ENCODE data around the gene GAL3ST2.
"Not testable (repeated sequence)": the region's sequence is repeated elsewhere in the genome, so short reads cannot be mapped to it uniquely, and the experiment has no call there.

Gene GAL3ST2

DNA sequence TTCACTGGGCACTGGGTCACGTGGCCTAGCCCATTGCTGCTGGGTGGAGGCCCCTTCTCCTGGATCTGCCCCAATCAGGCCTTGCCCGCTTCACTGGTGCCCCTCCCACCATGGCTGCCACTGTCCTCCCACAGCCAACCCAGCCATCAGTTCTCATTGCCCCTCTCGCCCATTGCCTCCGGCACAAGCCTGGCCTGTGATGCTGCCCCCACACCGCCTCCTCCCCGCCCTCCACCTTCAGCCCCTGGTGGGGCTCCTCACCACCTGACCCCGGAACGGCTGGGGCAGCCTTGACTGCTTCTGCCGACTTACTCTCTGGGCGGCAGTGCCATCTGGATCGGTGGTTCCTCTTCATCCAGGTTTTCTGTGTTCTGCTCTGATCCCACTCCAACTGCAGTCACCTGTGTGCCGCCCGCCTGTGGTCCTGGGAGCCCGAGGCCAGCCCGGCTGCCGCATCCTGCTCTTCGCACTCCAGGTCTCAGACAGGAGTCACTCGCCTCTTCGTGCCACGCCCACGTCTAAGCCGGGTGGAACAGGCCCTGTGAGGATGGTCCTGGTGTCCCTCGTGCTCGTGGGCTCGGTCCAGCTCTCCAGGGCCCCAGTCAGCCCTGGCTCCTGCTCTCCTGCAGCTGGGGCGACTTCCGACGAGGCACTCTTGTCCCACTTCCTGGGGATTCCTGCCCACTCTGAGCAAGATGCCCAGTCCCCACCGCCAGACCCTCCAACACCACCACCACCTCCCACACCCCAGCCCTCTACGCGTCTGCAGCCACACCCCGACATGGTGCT lies 28.0 kb upstream of the GAL3ST2 start:
- no peak for DNase-seq

DNA sequence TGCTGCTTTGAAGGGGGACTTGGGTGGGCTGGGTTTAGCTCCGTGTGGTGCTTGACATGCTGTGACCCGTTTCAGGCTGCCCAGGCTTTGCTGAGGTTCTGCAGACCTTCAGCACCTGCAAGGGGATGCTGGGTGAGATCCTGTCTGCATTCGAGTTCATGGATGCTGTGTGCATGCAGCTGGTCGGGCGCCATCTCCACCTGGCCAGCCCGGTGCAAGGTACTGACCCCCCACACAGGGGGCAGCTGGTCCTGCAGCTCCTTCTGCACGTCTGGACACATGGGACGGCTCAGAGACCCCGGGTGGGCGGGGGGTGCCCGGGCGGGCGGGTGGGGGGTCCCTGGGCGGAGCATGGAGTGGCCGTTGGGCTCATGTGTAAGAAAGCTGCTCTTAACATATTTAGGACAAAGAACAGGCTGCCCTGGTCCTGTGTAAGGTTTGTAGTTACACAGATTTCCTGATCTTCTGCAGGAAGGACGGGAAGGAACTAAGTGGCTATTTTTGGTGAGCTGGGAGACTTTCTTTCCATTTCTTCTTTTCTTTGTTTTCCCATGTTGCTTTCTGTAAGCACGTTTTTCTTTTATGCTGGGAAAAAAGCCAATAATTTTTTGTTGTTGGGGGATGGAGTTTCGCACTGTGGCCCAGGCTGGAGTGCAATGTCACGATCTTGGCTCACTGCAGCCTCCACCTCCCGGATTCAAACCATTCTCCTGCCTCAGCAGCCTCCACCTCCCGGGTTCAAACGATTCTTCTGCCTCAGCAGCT lies 26.4 kb upstream of the GAL3ST2 start:
- DNase-seq: no peak

DNA sequence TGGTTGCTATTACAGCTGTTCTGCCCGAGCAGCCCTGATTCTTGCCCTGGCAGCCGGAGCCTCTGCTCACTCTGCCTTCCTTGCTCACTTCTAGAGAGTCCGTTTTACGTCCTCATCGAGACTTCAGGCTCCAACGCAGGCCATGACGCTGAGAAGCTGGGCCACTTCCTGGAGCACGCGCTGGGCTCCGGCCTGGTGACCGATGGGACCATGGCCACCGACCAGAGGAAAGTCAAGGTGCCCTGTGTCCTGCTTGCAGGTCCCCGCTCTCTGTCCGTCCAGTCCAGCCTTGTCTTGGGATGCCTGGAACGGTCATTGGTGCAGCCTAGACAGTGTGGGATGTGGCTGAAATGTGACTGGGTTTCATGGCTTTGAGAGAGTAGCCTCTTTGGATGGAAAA lies 25.5 kb upstream of the GAL3ST2 start:
- no peak for DNase-seq

DNA sequence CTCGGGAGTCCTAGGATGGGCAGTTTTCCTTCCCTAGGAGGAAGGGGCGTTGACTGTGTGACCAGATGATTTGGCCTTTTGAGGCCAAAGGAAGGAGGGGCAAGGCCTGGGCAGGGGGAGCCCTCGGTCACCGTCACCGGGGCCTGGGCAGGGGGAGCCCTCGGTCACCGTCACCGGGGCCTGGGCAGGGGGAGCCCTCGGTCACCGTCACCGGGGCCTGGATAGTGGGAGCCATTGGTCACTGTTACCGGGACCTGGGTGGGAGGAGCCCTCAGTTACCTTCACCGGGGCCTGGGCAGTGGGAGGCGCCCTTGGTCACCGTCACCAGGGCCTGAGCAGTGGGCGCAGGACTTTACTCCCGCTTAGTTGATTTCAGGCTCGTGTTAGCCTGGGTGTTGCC lies 24.8 kb upstream of the GAL3ST2 start:
- no peak for DNase-seq

DNA sequence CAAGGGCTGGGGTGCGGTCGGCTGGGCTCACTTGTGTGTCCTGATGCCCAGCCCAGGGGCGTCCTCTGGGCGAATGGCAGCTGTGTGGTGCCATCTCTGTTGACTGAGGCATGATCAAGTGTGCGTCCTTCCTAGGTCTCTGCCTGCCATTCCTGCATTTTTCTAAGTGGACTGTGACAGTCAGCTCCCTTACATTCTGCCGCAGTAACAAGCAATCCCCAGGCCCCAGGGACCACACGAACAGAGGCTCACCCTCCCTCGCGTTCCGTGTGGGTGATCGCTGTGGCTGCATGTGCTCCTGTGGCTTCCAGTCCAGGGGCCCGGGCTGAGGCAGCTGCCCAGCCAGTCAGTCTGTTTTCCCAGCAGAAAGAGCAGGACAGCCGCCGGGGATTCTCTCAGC lies 24.4 kb upstream of the GAL3ST2 start:
- no peak for DNase-seq

DNA sequence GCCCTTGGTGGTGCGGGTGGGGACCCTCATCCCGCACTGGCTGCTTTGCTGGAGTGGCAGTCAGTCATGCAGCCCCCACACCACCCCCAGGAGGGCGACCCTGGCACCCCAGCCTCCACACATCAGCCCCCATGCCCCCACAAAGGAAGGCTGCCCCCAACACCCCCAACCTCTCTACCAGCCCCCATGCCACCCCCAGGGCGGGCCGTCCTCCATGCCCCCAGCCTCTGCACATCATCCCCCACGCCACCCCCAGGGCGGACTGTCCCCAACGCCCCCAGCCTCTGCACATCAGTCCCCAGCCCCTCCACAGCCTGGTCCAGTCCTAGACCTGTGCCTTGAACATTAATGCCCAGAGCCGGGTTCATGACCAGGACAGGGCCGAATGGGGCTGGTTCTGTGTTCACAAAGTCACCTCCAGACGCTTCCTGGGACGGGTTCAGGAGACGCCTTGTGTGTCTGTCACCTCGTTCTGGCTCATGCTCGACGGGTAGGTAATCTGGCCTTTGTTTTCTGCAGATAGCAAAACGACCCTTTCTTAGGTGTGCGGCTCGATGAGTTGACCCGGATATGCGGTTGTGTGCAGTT lies 23.8 kb upstream of the GAL3ST2 start:
- DNase-seq: no peak

DNA sequence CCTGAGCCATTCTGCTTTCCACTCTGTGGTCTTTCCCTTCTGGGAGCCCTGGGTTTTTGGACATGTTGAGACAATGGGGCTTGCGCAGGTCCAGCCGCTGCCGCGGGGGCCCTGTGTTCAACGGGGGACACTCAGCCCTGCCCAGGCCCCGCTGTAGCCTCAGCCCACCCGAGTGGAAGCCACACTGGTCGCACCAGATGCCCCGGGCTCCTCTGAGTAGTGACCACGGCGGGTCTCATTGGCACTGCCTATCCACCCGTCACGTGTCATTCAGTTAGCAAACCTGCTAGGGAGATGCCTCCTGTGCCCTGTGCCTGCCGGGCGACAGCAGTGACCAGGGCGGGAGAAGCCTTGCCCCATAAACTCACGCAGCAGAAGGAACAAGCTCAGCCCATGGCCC lies 23.1 kb upstream of the GAL3ST2 start:
- DNase-seq: no peak

DNA sequence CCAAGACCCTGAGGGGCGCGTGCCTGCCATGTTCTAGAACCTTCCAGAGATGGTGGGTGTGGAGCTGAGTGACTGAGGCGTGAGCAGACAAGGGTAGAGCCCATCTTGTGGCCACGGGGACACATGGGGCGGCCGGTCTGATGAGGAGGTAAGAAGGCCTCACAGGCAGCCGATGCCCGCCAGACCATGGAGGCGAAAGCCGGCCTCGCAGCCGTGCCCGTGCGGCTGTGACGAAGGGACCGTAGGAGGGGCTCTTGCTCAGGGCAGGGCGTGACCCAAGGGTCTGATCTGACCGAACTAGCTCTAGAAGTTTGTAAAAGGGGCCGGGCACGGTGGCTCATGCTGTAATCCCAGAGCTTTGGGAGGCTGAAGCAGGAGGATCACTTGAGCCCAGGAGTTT lies 22.6 kb upstream of the GAL3ST2 start:
- no peak for DNase-seq

DNA sequence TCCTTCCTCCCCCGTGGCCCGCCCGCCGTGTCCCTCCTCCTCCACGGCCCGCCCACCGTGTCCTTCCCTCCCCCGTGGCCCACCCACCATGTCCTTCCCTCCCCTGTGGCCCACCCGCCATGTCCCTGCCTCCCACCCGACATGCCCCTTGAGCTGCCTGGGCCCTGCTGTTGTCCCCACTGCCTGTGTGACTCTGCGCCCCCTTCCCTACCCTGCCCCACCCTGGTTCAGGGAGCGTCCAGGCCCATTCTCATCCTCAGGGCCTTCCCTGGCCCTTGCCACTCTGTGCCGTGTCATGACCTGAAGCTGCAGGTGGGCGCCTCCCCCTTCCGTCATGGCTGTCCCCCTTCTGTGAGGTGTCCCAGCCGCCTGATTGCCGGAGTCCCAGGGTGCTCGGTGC lies 21.5 kb upstream of the GAL3ST2 start:
- no peak for DNase-seq

DNA sequence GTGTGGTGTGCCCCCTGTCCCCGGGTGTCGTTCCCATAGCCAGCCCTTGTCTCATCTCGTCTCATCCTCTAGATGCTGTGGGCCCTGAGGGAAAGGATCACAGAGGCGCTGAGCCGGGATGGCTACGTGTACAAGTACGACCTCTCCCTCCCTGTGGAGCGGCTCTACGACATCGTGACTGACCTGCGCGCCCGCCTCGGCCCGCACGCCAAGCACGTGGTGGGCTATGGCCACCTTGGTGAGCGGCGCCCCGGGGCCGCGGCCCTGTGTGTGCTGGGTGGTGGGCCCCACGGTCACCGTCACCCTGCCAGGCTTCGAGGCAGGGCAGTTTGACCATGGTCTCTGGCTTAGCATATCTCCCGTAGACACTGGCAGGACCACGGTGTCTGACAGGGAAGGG lies 20.8 kb upstream of the GAL3ST2 start:
- DNase-seq: no peak

DNA sequence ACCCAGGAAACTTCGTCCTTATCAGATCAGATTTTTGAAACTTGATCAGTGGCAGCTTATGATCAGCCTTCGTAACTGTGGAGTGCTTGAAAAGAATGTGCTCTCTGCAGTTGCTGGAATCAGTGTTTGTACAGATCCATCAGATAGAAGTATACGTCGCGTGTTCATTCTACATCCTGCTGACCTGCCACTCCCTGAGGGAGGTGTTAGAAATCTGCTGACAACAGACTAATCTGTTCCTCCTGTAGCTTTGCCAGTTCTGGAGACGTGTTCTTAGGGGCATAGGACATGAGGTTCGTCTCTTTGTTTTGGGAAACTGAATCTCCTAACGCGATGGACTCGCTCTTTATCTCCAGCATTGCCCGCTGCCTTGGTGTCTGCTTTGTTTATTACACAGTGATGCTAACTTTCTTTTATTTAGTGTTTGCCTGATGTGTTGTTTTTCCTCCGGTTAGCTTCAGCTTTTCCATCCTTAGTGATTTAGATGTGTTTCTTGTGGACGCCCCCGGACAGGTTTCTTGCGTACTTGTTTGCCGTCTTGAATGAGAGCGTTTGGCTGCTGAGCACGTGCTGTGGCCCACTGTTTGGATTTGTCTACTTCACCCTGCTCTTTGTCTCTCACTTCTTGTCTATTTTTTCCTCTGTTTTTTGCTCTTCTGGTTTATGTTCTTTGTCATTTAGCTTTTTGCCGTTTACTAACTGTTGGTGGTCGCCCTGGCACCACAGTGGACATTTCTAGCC lies 17.4 kb upstream of the GAL3ST2 start:
- no peak for DNase-seq

DNA sequence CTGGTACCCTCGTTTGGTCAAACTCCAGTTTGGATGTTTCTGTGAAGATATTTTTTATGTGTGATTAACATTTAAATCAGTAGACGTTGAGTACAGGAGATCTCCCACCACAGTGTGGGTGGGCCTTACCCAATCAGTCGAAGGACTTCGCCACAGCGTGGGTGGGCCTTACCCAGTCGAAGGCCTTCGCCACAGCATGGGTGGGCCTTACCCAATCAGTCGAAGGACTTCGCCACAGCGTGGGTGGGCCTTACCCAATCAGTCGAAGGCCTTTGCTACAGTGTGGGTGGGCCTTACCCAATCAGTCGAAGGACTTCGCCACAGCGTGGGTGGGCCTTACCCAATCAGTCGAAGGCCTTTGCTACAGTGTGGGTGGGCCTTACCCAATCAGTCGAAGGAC lies 16.7 kb upstream of the GAL3ST2 start:
- not testable (repeated sequence) for DNase-seq

DNA sequence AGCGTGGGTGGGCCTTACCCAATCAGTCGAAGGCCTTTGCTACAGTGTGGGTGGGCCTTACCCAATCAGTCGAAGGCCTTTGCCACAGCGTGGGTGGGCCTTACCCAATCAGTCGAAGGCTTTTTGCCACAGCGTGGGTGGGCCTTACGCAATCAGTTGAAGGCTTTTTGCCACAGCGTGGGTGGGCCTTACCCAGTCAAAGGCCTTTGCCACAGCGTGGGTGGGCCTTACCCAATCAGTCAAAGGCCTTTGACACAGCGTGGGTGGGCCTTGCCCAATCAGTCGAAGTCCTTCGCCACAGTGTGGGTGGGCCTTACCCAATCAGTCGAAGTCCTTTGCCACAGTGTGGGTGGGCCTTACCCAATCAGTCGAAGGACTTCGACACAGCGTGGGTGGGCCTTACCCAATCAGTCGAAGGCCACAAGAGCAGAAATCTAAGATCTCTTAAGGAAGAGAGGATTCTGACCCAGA lies 16.3 kb upstream of the GAL3ST2 start:
- DNase-seq: no peak

DNA sequence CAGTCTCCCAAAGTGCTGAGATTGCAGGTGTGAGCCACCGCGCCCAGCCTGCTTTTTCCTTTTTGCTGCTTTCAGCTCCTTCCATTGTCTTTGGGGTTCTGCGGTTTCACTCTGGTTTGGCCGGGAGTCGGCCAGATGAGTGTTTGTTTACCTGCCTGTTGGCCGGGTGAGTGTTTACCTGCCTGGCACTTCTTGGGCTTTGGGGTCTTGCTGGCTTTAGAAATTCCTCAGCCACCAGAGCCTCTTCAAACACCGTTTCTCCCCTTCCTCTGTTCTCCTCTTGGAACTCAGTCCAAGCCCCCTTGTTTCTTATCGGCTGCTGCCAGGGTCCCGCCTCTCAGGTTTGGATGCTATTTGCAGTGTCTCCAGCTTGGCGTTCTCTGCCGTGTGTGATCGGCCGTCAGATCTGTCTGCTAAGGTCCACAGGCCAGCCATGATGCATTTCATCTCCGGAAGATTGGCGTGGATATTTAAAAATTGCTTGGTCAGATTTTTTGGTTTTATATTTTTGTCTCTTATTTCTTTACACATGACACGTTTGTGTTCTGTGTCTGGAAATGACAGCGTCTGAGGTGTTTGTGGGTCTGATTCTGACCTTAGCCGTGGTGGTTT lies 14.2 kb upstream of the GAL3ST2 start:
- no peak for DNase-seq

DNA sequence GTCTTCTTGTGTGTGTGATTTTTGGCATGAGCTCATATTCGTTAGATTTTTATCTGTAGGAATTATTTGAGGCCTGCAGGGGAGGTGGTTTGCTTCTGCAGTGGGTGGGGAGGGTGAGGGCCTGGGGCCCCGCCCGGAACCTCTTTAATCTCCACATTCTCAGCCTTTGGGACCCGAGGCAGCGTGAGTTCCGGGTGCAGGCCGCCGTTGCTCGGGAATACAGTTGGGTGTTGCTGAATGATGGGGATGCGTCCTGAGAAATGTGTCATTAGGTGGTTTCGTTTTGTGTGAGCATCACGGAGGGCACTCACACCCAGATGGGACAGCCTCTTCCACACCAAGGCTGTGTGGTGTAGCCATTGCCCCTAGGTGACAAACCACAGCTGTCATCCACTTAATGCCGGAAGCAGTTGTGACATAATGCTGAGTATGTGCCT lies 13.7 kb upstream of the GAL3ST2 start:
- no peak for DNase-seq

DNA sequence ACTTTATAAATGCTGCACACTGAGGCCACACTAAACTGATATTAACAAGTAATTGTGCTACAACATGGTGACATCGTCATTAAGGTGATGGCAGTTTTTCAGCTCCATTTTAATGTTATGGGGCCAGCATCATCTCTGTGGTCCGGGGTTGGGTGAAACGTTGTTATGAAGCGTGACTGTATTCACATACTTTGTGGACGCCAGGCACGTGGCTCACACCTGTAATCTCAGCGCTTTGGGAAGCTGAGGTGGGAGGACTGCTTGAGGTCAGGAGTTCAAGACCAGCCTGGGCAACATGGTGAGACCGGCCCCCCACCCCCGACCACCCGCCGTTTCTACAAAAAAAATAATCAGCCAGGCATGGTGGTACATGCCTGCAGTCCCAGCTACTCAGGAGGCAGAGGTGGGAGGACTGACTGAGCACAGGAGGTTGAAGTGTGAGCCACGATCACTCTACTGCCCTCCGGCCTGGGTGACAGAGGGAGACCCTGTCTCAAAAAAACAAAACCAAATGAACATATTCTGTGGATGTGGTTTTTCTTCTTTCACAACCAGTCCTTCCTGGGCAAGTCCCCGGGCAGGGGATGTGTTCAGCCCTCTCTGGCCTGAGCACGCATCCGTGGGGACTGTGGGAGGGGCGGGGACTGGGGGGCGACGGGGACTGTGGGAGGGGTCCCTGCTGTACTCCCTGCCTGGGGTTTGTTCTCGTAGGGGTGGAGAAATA lies 12.9 kb upstream of the GAL3ST2 start:
- DNase-seq: no peak

DNA sequence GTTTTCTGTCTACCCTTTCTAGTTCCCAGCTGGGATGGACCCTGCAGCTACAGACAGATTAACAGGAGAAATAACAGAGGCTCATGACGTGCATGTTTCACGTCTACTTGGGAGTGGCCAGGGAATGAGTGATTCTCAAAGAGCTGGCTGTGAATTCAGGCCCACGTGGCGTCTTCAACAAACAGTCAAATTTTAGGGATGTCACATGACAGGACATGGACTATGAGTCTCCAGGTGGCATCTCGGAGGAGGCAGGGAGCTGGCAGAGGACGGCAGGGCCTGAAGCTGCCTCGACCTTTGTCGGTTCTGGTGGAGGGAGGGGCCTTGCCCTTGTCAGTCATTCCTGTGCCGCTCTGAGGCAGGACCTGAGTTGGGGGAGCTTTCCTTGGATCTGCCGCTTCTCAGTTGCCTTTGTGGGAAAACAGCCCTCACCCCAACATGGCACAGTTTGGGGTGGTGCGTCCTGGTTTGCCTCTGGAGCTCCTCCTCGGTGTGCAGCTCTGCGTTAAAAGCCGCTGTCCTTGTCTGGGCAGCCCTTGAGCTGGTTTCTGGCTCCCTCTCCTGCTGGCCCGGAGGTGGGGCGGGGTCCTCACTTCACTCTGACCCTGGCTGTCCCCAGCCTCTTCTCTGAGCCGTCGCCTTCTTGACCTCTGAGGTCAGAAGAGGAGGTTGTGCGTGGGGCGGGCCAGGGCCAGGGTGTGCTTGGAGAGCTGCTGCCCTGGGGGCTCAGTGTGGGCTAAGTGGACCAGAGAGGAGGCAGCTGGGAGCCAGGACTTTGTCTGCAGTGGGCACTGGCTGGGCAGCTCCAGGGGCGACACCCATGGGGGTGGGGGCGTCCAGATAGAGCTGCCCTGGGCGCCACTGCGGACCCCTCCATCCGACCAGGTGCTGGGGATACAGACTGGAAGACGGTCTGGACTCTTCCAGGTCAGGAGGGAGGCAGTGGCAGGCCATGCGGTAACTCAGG lies 12.1 kb upstream of the GAL3ST2 start:
- DNase-seq: no peak

DNA sequence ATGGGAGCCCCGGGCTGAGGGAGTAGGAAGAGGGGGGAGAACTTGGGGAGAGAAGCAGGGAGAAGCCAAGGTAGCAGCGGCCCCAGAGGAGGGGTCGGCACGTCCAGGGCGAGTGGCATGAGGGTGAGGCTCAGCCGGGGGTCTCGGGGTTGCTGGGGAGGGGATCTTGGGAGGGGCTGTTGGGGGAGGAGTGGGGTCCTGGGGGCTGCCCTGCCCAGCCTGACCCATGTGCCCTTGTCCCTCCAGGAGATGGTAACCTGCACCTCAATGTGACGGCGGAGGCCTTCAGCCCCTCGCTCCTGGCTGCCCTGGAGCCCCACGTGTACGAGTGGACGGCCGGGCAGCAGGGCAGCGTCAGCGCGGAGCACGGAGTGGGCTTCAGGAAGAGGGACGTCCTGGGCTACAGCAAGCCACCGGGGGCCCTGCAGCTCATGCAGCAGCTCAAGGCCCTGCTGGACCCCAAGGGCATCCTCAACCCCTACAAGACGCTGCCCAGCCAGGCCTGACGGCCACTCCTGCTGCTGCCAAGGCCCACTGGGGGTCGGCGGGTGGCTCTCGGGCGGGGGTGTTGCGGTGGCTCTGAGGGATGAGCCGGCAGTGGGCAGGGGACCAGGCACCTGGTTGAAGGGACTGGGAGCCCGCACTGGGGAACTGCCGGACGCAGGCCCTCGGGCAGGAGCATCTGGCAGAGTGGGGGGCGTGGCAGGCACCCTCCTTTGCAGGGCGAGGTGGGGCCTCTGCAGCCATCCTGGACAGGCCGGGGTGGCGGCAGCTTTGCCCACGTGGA lies 9.0 kb upstream of the GAL3ST2 start:
- no peak for DNase-seq

DNA sequence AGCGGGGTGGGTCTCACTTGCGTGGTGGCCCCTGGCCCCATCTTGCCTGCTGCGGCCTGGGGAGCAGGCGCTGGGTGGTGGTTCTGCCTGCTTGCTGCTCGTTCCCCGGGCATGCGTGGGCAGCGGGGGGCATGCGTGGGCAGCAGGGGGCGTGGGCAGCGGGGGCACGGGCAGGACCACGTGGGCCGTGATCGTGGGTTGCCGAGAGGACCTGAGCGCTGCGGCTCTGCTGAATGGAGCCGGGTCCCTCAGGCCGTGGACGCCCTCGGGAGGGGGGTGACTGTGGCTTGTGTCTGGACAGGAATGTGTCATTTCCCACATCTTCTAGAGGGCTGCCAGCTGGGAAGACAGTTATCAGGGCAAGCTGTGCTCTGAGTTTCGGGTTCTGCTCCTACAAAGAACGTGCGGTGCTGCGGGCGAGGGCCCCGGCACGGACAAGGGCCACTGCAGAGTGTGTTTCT lies 8.3 kb upstream of the GAL3ST2 start:
- DNase-seq: no peak

DNA sequence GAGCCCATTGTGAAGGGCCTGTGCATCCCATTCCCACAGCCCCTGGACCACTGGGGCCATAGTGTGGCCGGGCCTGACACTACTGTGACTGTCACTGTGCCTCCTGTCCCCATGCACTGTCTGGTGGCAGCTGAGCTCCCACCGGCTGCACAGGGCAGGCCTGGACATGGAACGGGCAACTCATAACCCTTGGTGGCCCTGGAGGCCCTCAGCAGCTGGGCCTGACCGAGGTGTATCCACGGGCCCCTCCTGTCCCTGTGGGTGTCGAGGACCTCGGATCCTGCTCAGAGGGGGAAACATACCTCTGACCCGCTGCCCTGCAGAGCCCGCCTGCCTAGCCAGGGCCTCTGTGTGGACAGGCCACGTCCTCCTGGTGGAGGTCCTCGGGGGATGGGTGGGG lies 7.8 kb upstream of the GAL3ST2 start:
- DNase-seq: no peak

All from HCEC 1CT (cell line).